Lower leg skin (tissue), 4 donors: ENCODE measurements around the gene UBE4B. TPM values are rescaled to one million over a fixed set of nuclear protein-coding genes. Genes with fewer than 3 reads are reported as not detected.

Source experiments
- DNase-seq, 2 donors: peaks; one replicate each; pipeline ENCODE4 v3.0.0-alpha.2; 2019; ENCODE audit warnings: low spot score in 2 of 2
- H3K4me3 ChIP-seq: fragments of 200-600 bp; sonication (generic); 2 replicates; pipeline ENCODE4 v1.5.1; 2017; ENCODE audit warnings: mild to moderate bottlenecking, low read depth; ENCODE audit not compliant: poor library complexity, severe bottlenecking
- POLR2A ChIP-seq, 2 donors: fragments of 450-650 bp; IDR thresholded peaks; one replicate each; pipeline ENCODE4 v1.6.1; 2016 to 2017; ENCODE audit warnings: antibody characterized with exemption in 2 of 2, mild to moderate bottlenecking in 1 of 2, moderate library complexity in 1 of 2
- WGBS, 2 donors: methylation state at CpG; one replicate each; pipeline ENCODE4 v1.1.5; 2018; 5-methylcytosine and 5-hydroxymethylcytosine counted together
- intact Hi-C: fragments of 100-400 bp; cut with DNase I; formaldehyde crosslinking; loops from one replicate; pipeline ENCODE4 v1.15.0; 2023; ENCODE audit warnings: low total_unique reads
- microRNA counts, 2 donors: library from miRNA; unstranded; fragments of <30 nt; microRNA quantifications; one replicate each; lab custom pipeline; 2016
- microRNA-seq, 2 donors: library from miRNA; unstranded; fragments of <30 nt; microRNA quantifications; one replicate each; pipeline ENCODE4, GENCODE V29; 2016; ENCODE audit warnings: borderline replicate concordance in 2 of 2, borderline number of aligned reads in 1 of 2
- total RNA-seq, 4 donors: library from RNA; depleted of rRNA; stranded (reverse); fragments of >200 nt; gene quantifications; one replicate each; pipeline ENCODE4 v1.1.0, GENCODE V29; 2016
- TF ChIP-seq, protein P1 (sequence below), 3 donors: fragments of 450-650 bp; IDR thresholded peaks; one replicate each; pipeline ENCODE4 v1.5.1; 2016; ENCODE audit warnings: antibody characterized with exemption in 3 of 3, mild to moderate bottlenecking in 3 of 3, moderate library complexity in 2 of 3

Gene UBE4B
- total RNA-seq, 4 donors from 2014 or later, result 65.7 to 114 (median 69.9) TPM

DNA sequence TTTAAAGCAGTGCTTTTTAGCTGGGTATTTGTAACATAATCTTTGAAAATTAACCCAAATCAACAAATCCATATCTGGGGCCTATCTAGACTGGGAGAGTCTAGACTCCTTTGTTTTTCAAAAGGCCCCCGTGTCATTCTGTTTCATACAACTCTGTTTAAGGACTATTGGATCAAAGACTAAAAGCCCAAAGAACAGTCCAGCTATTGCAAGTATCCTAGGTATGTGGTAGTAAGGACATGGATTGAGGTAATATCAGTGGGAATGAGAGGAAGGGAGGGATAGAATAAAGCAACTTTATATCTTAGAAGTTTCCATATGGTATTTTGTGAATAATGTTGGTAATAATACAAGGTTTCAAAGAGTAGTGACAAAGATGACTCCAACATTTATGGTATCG lies 195.8 kb downstream of the UBE4B start:
- TF ChIP-seq, protein P1, sequence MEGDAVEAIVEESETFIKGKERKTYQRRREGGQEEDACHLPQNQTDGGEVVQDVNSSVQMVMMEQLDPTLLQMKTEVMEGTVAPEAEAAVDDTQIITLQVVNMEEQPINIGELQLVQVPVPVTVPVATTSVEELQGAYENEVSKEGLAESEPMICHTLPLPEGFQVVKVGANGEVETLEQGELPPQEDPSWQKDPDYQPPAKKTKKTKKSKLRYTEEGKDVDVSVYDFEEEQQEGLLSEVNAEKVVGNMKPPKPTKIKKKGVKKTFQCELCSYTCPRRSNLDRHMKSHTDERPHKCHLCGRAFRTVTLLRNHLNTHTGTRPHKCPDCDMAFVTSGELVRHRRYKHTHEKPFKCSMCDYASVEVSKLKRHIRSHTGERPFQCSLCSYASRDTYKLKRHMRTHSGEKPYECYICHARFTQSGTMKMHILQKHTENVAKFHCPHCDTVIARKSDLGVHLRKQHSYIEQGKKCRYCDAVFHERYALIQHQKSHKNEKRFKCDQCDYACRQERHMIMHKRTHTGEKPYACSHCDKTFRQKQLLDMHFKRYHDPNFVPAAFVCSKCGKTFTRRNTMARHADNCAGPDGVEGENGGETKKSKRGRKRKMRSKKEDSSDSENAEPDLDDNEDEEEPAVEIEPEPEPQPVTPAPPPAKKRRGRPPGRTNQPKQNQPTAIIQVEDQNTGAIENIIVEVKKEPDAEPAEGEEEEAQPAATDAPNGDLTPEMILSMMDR (IDR thresholded peaks at IDR 0.05), result no peak
- TF ChIP-seq POLR2A (IDR thresholded peaks at IDR 0.05), result no peak
- DNase-seq, result no peak
- WGBS, 2 donors, result 89 to 90% methylated on average over 2 of the region's 2 CpGs

GRCh38 chr1:10229903-10230302 lies 197.1 kb downstream of the UBE4B start:
- TF ChIP-seq, protein P1 (IDR thresholded peaks at IDR 0.05), result no peak
- no peak for TF ChIP-seq POLR2A (IDR thresholded peaks at IDR 0.05)
- no peak for DNase-seq
- no peak overlapping the region for H3K4me3 ChIP-seq
- intact Hi-C loops, result no loop called here
- 93 to 95% methylated on average over 5 of the region's 5 CpGs for WGBS, 2 donors

More for the DNA sequence above, 195.8 kb downstream of the UBE4B start:
- no peak overlapping the region for H3K4me3 ChIP-seq
- intact Hi-C loops, result no loop called here

MicroRNAs encoded within 50 kb of the gene (microRNA counts, 767-probe panel; counts per million panel counts)
- 0 to 358 counts per million in 2 donors for microRNA hsa-miR-1273d (lab: Ali Mortazavi, UCI)

Small RNAs within 50 kb of the gene (microRNA-seq; reads per million reads assigned to microRNA genes)
- gene MIR1273D, result 0 reads per million in 2 donors

Other genes starting within 250 kb of the UBE4B start
- 100 to 1,000 TPM; 116 to 174 (median 150) TPM for gene CLSTN1, start 209.0 kb upstream of the UBE4B start, total RNA-seq
- 100 to 1,000 TPM; 478 to 742 (median 566) TPM for gene CTNNBIP1, start 122.7 kb upstream of the UBE4B start, total RNA-seq
- gene LZIC, start 89.6 kb upstream of the UBE4B start, total RNA-seq, result 10 to 100 TPM; 18.3 to 31.0 (median 27.4) TPM
- gene NMNAT1, start 89.5 kb upstream of the UBE4B start, total RNA-seq, result 1 to 10 TPM; 3.2 to 8.2 (median 5.3) TPM
- 10 to 100 TPM; 12.7 to 20.6 (median 18.8) TPM for gene RBP7, start 35.7 kb upstream of the UBE4B start, total RNA-seq
- gene KIF1B, start 177.6 kb downstream of the UBE4B start, total RNA-seq, result 10 to 100 TPM; 44.1 to 53.1 (median 46.0) TPM